Measurements from ENCODE around the gene ZNF391.
A peak's percentile ranks its signal among the peaks of the same experiment; 100 is the strongest.

Gene ZNF391

GRCh38 chr6:27374824-27375612, 13.5 kb upstream of the ZNF391 start (continued):
- TF ChIP-seq ZNF26 (tag by site-specific recombination; IDR thresholded peaks at IDR 0.05), result no peak
- no peak for TF ChIP-seq SALL2 (tag by site-specific recombination; IDR thresholded peaks at IDR 0.05; ENCODE audit: borderline replicate concordance)
- no peak for TF ChIP-seq ZNF549 (tag by site-specific recombination; IDR thresholded peaks at IDR 0.05)
- TF ChIP-seq ZSCAN18 (tag by site-specific recombination; IDR thresholded peaks at IDR 0.05), result no peak
- TF ChIP-seq ZBTB6 (tag by site-specific recombination; IDR thresholded peaks at IDR 0.05), result no peak
- TF ChIP-seq KLF17 (tag by site-specific recombination; IDR thresholded peaks at IDR 0.05), result no peak
- no peak for TF ChIP-seq ZNF701 (tag by site-specific recombination; IDR thresholded peaks at IDR 0.05)
- TF ChIP-seq OSR2 (tag by site-specific recombination; IDR thresholded peaks at IDR 0.05), result no peak
- no peak for TF ChIP-seq RBAK (tag by site-specific recombination; IDR thresholded peaks at IDR 0.05)
- no peak for TF ChIP-seq KLF1 (tag by site-specific recombination; IDR thresholded peaks at IDR 0.05)
- no peak for TF ChIP-seq PRDM1 (tag by site-specific recombination; IDR thresholded peaks at IDR 0.05)
- no peak for TF ChIP-seq KLF8 (tag by site-specific recombination; IDR thresholded peaks at IDR 0.05)
- TF ChIP-seq ZNF626 (tag by site-specific recombination; IDR thresholded peaks at IDR 0.05), result no peak
- TF ChIP-seq ZNF791 (tag by site-specific recombination; IDR thresholded peaks at IDR 0.05), result no peak
- TF ChIP-seq ZNF544 (tag by site-specific recombination; IDR thresholded peaks at IDR 0.05), result no peak
- no peak for TF ChIP-seq KLF16 (tag by site-specific recombination; IDR thresholded peaks at IDR 0.05)
- no peak for TF ChIP-seq ZNF155 (tag by site-specific recombination; IDR thresholded peaks at IDR 0.05)
- TF ChIP-seq OVOL3 (tag by site-specific recombination; IDR thresholded peaks at IDR 0.05), result no peak
- no peak for TF ChIP-seq ZNF510 (tag by site-specific recombination; IDR thresholded peaks at IDR 0.05; ENCODE audit: insufficient replicate concordance)
- no peak for TF ChIP-seq ZNF747 (tag by site-specific recombination; IDR thresholded peaks at IDR 0.05)
- TF ChIP-seq ZBTB21 (tag by site-specific recombination; IDR thresholded peaks at IDR 0.05), result peak; percentile 58; the same call in 1 of the 2 replicates
- TF ChIP-seq PRDM4 (tag by site-specific recombination; IDR thresholded peaks at IDR 0.05), result no peak
- TF ChIP-seq ZNF48 (tag by site-specific recombination; IDR thresholded peaks at IDR 0.05), result no peak
- TF ChIP-seq ZNF274 (IDR thresholded peaks at IDR 0.05; ENCODE audit: low read length), result no peak
- no peak for TF ChIP-seq ZNF274 (tag by site-specific recombination; IDR thresholded peaks at IDR 0.05; ENCODE audit: borderline replicate concordance)
- TF ChIP-seq ZNF324 (tag by site-specific recombination; IDR thresholded peaks at IDR 0.05), result no peak
- peak; percentile 23 for TF ChIP-seq ZBTB26 (tag by site-specific recombination; optimal IDR thresholded peaks at IDR 0.05)
- TF ChIP-seq ZNF404 (tag by site-specific recombination; IDR thresholded peaks at IDR 0.05), result no peak
- no peak for TF ChIP-seq ZNF785 (tag by site-specific recombination; IDR thresholded peaks at IDR 0.05)
- no peak for TF ChIP-seq ZNF148 (tag by site-specific recombination; IDR thresholded peaks at IDR 0.05; ENCODE audit: borderline replicate concordance)

Data from HEK293 (cell line).